Measurements from ENCODE around the gene ADARB1.
"Not testable (repeated sequence)": the region's sequence is repeated elsewhere in the genome, so short reads cannot be mapped to it uniquely, and the experiment has no call there.

ADARB1 gene

DNA sequence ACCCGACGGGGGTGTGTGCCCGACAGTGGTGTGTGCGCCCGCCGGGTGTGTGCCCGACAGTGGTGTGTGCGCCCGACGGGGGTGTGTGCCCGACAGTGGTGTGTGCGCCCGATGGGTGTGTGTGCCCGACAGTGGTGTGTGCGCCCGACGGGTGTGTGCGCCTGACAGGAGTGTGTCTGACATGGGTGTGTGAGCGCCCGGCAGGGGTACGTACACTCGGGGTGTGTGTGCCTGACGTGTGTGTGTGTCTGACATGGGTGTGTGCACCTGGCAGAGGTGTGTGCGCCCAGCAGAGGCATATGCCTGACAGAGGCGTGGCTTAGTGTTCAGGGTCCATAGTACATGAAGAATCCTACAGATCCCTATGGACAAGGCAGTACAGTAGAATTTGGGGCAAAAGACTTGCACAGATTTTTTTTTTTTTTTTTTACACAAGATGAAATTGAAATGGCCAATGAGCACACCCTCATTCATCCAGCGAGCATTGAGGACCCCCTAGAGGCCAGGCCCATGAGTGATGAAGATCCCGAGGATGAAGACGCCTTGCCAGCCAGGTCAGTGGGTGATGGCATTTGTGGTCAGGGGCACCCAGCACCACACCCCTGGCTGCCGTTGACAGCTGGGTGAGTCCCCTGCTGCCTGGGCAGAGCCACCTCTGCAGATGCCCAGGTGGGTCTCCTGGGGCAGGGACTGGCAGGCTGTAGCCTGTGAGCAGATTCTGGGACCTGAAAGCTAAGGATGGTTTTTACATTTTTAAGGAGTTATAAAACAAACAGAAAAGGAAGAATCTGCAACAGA lies 60.1 kb downstream of the ADARB1 start:
- peaks cover 16% of the 10 kb centered on the region for H3K4me1 ChIP-seq (ENCODE audit: control insufficient read depth, insufficient read depth, low read length)
- H3K36me3 ChIP-seq (ENCODE audit: control insufficient read depth, insufficient read depth, low read length) = no peaks in the 10 kb centered on the region
- no peak overlapping the region for H3K4me3 ChIP-seq (ENCODE audit: low read length)
- no peaks in the 10 kb centered on the region for H3K27me3 ChIP-seq (ENCODE audit: control insufficient read depth, insufficient read depth, low read length)
- H3K9ac ChIP-seq (ENCODE audit: low read length) = no peak overlapping the region
- no peak overlapping the region for H3K27ac ChIP-seq (ENCODE audit: low read depth, low read length)

DNA sequence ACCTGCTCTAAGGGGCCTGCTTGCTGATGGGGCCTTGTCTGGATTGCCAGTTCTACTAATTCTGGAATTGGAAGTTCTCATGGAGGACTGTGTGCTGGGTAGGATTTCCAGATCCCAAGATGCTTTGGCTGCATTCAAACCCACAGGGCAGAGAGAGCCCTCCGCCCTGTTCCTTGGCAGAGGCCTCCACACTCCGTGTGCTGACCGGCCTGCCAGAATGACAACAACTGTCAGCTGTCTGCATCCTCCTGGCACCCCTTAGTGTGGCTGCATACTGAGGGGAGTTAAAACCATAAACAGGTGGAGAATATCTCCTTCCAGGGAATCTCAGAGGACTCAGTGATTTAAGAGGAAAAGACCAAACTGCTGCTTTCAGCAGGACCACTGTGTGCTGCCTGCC lies 60.7 kb downstream of the ADARB1 start:
- no peak overlapping the region for H3K9ac ChIP-seq (ENCODE audit: low read length)
- H3K4me3 ChIP-seq (ENCODE audit: low read length) = no peak overlapping the region
- H3K27ac ChIP-seq (ENCODE audit: low read depth, low read length) = no peak overlapping the region
- peaks cover 11% of the 10 kb centered on the region for H3K4me1 ChIP-seq (ENCODE audit: control insufficient read depth, insufficient read depth, low read length)
- no peaks in the 10 kb centered on the region for H3K36me3 ChIP-seq (ENCODE audit: control insufficient read depth, insufficient read depth, low read length)
- no peaks in the 10 kb centered on the region for H3K27me3 ChIP-seq (ENCODE audit: control insufficient read depth, insufficient read depth, low read length)

DNA sequence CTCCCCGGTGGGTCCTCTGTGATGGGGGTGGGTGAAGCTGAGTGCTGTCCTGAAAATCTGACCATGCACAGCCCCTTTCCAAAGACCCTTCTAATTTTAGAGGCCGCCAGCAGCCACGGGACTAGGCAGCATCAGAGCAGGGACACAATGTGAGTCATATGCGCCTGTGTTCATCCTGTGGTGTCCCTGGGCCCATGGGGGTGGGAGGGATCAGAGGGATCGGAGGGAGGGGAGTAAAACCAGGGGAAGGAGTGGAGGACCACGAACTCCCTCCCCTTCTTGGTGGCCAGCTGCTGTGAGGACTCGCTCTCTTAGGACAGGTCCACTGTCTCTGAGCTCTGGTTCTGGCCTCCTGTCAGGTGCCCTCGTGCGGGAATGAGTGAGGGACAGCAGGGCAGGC lies 61.5 kb downstream of the ADARB1 start:
- Histone ChIP-seq H3K27ac (ENCODE audit: low read depth, low read length) (no peak overlapping the region), H3K9ac (ENCODE audit: low read length) (no peak overlapping the region), H3K27me3 (ENCODE audit: control insufficient read depth, insufficient read depth, low read length) (no peaks in the 10 kb centered on the region), H3K4me1 (ENCODE audit: control insufficient read depth, insufficient read depth, low read length) (peaks cover 9% of the 10 kb centered on the region), H3K4me3 (ENCODE audit: low read length) (no peak overlapping the region), H3K36me3 (ENCODE audit: control insufficient read depth, insufficient read depth, low read length) (no peaks in the 10 kb centered on the region)

DNA sequence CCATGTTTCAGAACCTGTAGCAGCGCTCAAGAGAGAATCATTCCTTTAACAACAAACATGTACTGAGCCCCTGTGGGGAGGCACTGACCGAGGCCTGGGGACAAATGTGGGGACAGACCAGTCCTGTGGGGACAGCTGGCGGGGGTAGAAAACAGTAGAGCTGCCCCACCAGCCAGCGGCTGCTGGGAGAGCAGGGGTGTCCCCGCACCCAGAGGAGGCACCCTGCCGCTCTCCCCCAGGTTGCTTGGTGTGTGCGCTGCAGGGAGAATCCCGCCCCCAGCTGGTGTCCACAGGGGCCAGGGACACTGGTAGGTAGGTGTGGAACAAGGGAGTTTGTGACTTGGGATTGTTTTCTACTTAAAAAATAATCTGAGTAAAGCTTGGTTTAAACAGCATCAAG lies 62.1 kb downstream of the ADARB1 start:
- Histone ChIP-seq H3K36me3 (ENCODE audit: control insufficient read depth, insufficient read depth, low read length) (no peaks in the 10 kb centered on the region), H3K4me3 (ENCODE audit: low read length) (no peak overlapping the region), H3K27ac (ENCODE audit: low read depth, low read length) (no peak overlapping the region), H3K9ac (ENCODE audit: low read length) (no peak overlapping the region), H3K4me1 (ENCODE audit: control insufficient read depth, insufficient read depth, low read length) (peaks cover 2% of the 10 kb centered on the region), H3K27me3 (ENCODE audit: control insufficient read depth, insufficient read depth, low read length) (no peaks in the 10 kb centered on the region)

DNA sequence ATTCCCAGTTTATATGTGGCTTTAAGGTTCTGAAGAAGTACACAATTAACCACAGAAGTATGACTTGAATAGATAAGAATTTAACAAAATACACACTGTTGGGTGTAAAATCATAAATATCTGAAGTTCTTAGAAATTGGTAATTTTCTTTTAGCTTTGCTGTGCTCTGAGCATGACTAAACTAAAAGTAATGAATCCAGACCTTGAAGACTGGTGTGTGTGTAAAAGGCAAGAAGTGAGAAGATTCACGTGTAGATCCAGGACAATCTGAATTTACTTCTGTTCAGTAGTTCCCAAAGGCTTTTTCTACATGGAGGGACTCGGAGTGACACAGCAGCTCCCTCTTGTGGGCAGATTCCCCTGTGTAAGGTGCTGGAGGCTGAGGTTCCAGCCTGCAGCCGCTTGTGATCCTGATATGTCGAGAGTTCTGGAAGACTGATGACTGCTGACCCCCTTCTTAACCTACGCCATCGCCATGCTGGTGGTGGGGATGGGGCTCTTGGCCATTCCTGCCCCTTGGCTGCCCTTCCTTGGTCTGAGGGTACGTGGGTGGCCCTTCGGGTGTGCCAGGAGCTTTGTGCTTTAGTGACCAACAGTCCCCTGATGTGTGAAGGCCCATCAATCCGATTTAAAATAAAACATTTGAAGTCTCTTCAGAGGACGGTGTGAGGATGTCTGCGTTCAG lies 62.7 kb downstream of the ADARB1 start:
- no peak overlapping the region for H3K9ac ChIP-seq (ENCODE audit: low read length)
- no peaks in the 10 kb centered on the region for H3K27me3 ChIP-seq (ENCODE audit: control insufficient read depth, insufficient read depth, low read length)
- H3K4me3 ChIP-seq (ENCODE audit: low read length) = no peak overlapping the region
- no peaks in the 10 kb centered on the region for H3K36me3 ChIP-seq (ENCODE audit: control insufficient read depth, insufficient read depth, low read length)
- H3K4me1 ChIP-seq (ENCODE audit: control insufficient read depth, insufficient read depth, low read length) = no peaks in the 10 kb centered on the region
- no peak overlapping the region for H3K27ac ChIP-seq (ENCODE audit: low read depth, low read length)

DNA sequence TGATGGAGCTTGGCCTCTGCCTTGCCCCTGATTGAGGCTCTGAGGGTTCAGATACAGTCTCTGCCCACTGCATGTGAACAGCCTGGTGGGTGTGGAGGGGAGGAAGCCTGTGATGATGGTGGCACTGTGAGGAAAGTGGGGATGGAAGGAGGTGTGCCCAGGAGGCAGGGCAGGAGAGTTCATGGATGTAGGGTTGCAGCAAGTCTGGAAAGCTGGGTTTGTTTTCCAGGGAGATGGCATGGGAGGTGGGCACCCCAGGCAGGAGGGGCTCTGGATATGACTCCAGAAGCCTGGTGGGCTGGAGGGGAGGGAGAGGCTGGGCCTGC lies 63.2 kb downstream of the ADARB1 start:
- no peak overlapping the region for H3K4me3 ChIP-seq (ENCODE audit: low read length)
- H3K4me1 ChIP-seq (ENCODE audit: control insufficient read depth, insufficient read depth, low read length) = peaks cover 2% of the 10 kb centered on the region
- H3K9ac ChIP-seq (ENCODE audit: low read length) = no peak overlapping the region
- no peaks in the 10 kb centered on the region for H3K36me3 ChIP-seq (ENCODE audit: control insufficient read depth, insufficient read depth, low read length)
- H3K27me3 ChIP-seq (ENCODE audit: control insufficient read depth, insufficient read depth, low read length) = no peaks in the 10 kb centered on the region
- H3K27ac ChIP-seq (ENCODE audit: low read depth, low read length) = no peak overlapping the region

DNA sequence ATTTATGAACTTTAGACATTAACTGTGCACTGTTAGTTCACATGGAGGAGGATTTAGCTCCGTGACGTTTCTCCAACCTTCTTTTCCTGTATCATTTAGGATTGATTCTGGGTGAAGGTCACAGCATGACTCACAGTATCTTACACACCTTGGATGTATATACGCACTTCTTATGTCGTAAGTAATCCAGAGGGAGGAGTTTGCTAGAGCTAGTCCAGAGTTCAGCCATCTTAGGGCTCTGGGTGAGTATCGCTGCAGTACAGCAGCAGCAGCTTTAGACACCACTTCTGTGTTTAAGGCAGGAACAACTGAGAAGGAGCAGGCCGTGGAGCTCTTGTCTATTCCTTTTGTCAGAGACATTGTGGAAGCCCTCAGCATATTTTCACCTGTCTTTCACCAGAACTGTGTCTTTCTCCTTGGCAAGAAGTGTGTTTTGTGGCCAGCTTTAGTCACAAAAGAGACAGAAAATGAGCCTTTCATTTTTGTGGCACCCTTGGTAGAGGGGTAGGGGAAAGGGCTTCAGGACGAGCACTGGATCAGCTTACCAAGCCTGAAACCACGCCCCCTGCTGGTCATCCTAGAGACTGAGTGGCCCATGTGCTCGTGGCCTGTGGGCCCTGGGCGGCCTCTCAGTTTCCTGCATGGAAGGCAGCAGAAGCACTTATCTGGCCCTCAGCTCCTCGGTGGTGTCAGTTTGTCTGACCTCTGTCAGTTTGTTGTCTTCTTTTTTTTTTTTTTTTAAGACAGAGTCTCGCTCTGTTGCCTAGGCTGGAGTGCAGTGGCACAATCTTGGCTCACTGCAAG lies 64.0 kb downstream of the ADARB1 start:
- no peak overlapping the region for H3K27ac ChIP-seq (ENCODE audit: low read depth, low read length)
- H3K9ac ChIP-seq (ENCODE audit: low read length) = no peak overlapping the region
- peaks cover 4% of the 10 kb centered on the region for H3K4me1 ChIP-seq (ENCODE audit: control insufficient read depth, insufficient read depth, low read length)

DNA sequence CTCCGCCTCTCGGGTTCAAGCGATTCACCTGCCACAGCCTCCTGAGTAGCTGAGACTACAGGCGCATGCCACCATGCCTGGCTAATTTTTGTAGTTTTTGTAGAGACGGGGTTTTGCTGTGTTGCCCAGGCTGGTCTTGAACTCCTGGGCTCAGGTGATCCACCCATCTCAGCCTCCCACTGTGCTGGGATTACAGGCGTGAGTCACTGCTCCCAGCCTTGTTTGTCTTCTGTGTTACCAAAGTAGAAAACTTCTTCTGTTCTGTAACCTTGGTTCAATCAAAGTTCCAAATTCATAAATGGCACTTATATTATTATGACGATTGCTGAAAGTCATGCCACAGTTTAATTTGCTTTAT lies 64.6 kb downstream of the ADARB1 start:
- H3K4me3 ChIP-seq (ENCODE audit: low read length); H3K27ac ChIP-seq (ENCODE audit: low read depth, low read length); H3K9ac ChIP-seq (ENCODE audit: low read length); H3K27me3 ChIP-seq (ENCODE audit: control insufficient read depth, insufficient read depth, low read length); H3K4me1 ChIP-seq (ENCODE audit: control insufficient read depth, insufficient read depth, low read length); H3K36me3 ChIP-seq (ENCODE audit: control insufficient read depth, insufficient read depth, low read length): not testable (repeated sequence)

More for the DNA sequence above, 64.0 kb downstream of the ADARB1 start:
- H3K27me3 ChIP-seq (ENCODE audit: control insufficient read depth, insufficient read depth, low read length) = no peaks in the 10 kb centered on the region
- no peaks in the 10 kb centered on the region for H3K36me3 ChIP-seq (ENCODE audit: control insufficient read depth, insufficient read depth, low read length)
- H3K4me3 ChIP-seq (ENCODE audit: low read length) = no peak overlapping the region

DNA sequence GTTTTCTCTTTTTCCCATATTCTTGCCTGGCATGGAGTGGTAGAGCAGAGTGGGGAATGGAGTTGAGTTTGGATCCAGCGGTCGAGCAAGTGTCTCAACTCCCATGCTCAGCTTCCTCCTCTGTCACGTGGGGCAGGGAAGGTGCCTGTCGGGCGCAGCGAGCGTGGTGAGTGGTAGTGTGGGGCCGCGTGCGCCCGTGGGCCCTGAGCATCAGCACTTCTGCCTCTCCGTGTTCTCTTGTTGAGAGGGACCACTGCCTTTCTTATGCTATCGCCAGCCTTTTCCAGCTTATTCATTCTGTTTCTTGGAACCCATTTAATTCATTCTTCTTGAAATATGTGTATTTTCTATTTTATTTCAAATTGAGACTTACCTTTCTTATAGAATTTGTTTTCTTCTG lies 65.1 kb downstream of the ADARB1 start:
- Histone ChIP-seq H3K27ac (ENCODE audit: low read depth, low read length) (no peak overlapping the region), H3K9ac (ENCODE audit: low read length) (no peak overlapping the region), H3K4me3 (ENCODE audit: low read length) (no peak overlapping the region), H3K27me3 (ENCODE audit: control insufficient read depth, insufficient read depth, low read length) (no peaks in the 10 kb centered on the region), H3K36me3 (ENCODE audit: control insufficient read depth, insufficient read depth, low read length) (no peaks in the 10 kb centered on the region), H3K4me1 (ENCODE audit: control insufficient read depth, insufficient read depth, low read length) (peaks cover 4% of the 10 kb centered on the region)

DNA sequence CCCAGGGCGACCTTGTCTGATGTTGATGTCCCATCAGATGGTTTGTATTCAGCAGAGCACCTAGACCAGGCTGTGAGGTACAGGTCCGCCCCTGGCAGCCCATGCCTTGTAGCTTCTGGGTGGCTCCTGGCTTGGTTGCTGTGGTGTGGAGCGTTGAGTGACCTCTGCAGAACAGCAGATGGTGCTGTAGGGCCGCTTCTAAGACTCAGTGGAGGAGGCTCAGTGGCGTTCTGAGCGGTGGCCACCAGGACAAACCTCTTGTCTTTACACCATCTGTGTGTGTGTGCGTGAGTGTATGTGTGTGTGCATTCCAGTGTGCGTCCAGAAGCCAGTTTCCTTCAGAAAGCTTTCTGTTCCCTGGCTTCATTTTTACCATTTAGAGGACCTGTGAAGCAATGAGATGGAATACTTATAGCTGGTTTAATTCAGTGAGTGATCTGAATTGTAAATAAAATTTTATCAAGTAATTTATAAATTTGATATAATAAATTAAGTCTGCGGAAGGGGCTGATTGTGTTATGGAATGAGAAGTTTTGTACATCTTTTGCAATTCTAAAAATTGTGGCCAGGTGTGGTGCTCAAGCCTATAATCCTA lies 66.1 kb downstream of the ADARB1 start:
- Histone ChIP-seq H3K4me3 (ENCODE audit: low read length) (no peak overlapping the region), H3K36me3 (ENCODE audit: control insufficient read depth, insufficient read depth, low read length) (peaks cover under 1% of the 10 kb centered on the region), H3K27me3 (ENCODE audit: control insufficient read depth, insufficient read depth, low read length) (no peaks in the 10 kb centered on the region), H3K27ac (ENCODE audit: low read depth, low read length) (no peak overlapping the region), H3K4me1 (ENCODE audit: control insufficient read depth, insufficient read depth, low read length) (peaks cover 4% of the 10 kb centered on the region), H3K9ac (ENCODE audit: low read length) (no peak overlapping the region)

DNA sequence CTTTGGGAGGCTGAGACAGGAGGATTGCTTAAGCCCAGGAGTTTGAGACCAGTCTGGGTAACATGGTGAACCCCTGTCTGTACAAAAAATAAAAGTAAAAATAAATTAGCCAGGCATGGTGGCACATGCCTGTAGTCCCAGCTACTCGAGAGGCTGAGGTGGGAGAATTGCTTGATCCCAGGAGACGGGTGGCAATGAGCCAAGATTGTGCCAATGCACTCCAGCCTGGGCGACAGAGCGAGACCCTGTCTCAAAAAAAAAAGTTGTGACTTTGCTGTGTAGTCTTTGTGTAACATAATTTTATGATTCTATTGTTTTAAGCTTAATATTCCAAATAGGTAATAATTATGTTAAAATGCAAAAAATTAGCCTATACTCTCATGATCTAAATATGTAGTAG lies 66.6 kb downstream of the ADARB1 start:
- not testable (repeated sequence) for H3K9ac ChIP-seq (ENCODE audit: low read length); H3K27ac ChIP-seq (ENCODE audit: low read depth, low read length); H3K4me1 ChIP-seq (ENCODE audit: control insufficient read depth, insufficient read depth, low read length); H3K36me3 ChIP-seq (ENCODE audit: control insufficient read depth, insufficient read depth, low read length); H3K27me3 ChIP-seq (ENCODE audit: control insufficient read depth, insufficient read depth, low read length); H3K4me3 ChIP-seq (ENCODE audit: low read length)

DNA sequence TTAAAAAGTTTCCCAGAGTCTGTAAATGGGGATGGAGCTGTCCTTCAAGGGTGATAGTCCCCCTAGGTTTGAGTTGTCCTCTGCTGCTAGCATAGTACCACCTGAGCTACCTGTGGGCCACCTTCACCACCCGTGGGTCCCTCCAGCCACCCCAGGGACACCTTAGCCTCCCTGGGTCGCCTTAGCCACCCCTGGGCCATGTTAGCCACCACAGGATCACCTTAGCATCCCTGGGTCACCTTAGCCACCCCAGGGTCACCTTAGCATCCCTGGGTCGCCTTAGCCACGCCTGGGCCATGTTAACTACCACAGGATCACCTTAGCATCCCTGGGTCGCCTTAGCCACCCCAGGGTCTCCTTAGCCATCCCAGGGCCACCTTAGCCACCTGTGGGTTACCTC lies 67.1 kb downstream of the ADARB1 start:
- peaks cover 4% of the 10 kb centered on the region for H3K4me1 ChIP-seq (ENCODE audit: control insufficient read depth, insufficient read depth, low read length)
- no peak overlapping the region for H3K27ac ChIP-seq (ENCODE audit: low read depth, low read length)
- no peak overlapping the region for H3K4me3 ChIP-seq (ENCODE audit: low read length)
- no peak overlapping the region for H3K9ac ChIP-seq (ENCODE audit: low read length)
- H3K36me3 ChIP-seq (ENCODE audit: control insufficient read depth, insufficient read depth, low read length) = peaks cover 2% of the 10 kb centered on the region
- no peaks in the 10 kb centered on the region for H3K27me3 ChIP-seq (ENCODE audit: control insufficient read depth, insufficient read depth, low read length)
